Activated T-helper 1 cell treated with anti-CD3 and anti-CD28 coated beads, Interleukin-2, amount 50 U/mL, for 16 hours (primary cell): ENCODE measurements around the gene KIF1B.

Experiments
- DNase-seq, 2 donors: peaks; one replicate each; pipeline ENCODE4 v3.0.0-alpha.2; 2020; ENCODE audit warnings: low read depth in 1 of 2, low spot score in 1 of 2

The KIF1B gene

DNA sequence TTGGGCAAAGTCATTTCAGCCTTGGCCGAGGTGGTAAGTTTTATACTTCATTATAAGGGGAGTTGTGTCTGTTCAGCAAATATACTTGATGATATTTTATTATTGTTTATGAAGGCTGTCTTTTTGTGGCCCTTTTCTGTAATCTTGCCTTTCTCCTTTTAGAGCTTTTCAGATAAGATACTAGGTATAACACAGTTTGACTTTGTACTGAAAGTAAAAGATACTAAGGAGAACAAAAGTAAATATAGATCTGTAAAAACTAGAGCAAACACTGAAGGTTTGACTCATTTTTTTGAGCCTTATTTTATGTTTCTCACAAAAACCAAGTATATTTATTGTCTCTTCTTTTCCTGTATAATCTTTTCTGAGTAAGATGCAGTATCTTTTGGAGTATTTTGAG is 61.9 kb downstream of the KIF1B start:
- no peak for DNase-seq

DNA sequence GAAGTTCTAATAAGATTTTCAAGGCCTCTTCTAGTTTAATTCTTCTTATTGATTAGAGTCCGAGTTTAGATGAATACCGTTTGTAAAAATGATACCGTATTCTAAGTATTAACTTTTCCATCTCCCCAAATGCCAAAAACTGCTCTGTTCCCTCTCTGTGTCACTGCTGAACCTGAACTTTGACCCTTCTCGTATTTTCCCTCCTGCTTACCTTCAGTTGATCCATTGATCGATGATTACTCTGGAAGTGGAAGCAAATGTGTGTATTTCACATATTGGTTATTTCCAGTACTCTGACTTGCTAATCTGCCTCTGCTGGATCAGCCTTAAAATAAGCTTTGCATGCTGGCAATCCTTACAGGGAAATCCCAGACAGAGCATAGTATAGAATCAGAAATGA is 68.5 kb downstream of the KIF1B start:
- DNase-seq: no peak

GRCh38 chr1:10280439-10281350 is 70.3 kb downstream of the KIF1B start:
- DNase-seq: no peak

GRCh38 chr1:10283318-10283984 is 73.1 kb downstream of the KIF1B start:
- no peak for DNase-seq

DNA sequence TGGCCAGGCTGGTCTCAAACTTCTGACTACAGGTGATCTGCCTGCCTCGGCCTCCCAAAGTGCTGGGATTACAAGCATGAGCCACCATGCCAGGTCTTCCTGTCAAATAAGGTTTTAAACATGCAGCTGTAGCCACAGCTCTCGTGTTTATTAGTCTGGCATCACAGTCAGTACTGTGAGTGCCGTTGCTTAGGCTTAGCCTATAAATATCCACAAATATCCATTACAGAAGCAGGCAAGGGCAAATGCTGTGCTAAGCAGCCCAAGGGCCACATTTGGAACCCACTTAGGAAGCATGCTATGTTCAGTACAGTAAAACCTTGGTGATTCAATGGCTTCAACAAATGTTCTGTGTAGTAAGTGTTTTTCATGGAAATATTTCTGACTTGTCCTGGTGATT is 75.9 kb downstream of the KIF1B start:
- DNase-seq: no peak

DNA sequence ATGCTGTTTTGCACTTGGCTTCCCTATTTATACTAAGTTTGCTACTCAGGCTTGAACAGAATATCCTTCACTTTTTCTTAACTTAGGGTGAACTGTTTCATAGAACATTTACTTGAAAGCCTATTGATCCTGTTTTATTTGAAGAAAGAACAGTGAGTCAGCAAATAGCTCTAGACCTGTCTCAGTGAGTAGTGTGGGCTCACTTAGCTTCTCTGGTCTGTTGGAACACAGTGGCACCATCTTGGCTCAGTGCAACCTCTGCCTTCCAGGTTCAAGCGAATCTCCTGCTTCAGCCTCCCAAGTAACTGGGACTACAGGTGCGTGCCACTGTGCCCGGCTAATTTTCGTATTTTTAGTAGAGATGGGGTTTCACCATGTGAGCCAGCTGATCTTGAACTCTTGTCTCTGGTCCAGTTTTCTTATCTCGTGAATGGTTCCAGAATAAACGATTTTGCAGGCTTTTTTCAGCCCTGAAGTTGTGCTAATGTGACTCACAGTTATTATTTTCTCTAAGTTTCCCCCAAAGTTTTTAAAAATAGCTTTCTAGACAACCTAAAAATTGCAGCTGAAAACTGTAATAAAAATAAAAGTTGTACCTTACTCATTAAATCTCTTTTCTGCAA is 76.8 kb downstream of the KIF1B start:
- DNase-seq: no peak

- DNase-seq: no peak
Measured at GRCh38 chr1:10288029-10288615, 77.8 kb downstream of the KIF1B start.

- no peak for DNase-seq
Measured at GRCh38 chr1:10291705-10292104, 81.3 kb downstream of the KIF1B start.

GRCh38 chr1:10292188-10292587 is 81.8 kb downstream of the KIF1B start:
- no peak for DNase-seq

DNA sequence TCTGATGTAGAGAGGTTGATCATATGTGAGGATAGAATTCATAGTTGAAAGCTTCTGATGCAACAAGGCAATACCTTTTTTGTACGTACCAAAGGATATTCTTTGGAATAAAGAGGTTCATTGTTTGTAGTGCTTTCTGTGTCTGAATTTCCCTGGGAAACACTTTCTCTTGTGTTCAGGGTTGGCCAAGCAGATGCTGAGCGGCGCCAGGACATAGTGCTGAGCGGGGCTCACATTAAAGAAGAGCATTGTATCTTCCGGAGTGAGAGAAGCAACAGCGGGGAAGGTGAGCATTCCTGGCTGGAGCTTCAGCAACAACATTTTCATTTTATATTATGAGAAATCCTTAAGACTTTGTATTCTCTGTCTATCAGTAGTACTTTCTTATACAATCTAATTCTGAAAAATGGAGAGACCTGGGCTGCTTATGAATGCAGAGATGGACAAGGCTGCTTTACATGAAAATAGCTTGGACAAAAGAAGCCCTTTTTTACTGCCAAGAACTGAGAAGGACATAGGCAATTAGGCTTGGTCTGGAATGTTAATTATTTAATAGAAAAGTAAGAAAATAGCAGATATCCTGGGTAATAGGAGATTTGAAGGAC is 85.2 kb downstream of the KIF1B start:
- DNase-seq: no peak

GRCh38 chr1:10299151-10299550 is 88.8 kb downstream of the KIF1B start:
- DNase-seq: no peak

GRCh38 chr1:10302416-10302815 is 92.0 kb downstream of the KIF1B start:
- DNase-seq: no peak

- DNase-seq: no peak
Measured at GRCh38 chr1:10304295-10304694, 93.9 kb downstream of the KIF1B start.

DNA sequence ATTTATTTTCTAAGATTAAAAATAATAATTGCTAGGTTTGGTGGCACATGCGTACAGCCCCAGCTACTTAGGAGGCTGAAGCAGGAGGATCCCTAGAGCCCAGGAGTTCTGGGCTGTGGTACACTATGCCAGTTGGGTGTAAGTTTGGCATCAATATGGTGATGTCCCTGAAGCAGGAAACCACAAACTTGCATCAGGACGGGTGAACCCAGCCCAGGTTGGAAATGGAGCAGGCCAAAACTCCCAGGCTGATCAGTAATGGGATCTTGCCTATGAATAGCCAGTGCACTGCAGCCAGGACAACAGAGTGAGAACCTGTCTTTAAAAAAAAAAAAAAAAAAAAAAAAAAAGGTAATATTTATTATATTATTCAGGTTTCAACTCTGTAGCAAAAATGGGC is 96.1 kb downstream of the KIF1B start:
- no peak for DNase-seq

- DNase-seq: no peak
Measured at GRCh38 chr1:10308001-10308400, 97.6 kb downstream of the KIF1B start.

GRCh38 chr1:10309243-10310011 is 99.1 kb downstream of the KIF1B start:
- DNase-seq: no peak

- DNase-seq: no peak
Measured at GRCh38 chr1:10316752-10317151, 106.4 kb downstream of the KIF1B start.

GRCh38 chr1:10319750-10320149 is 109.4 kb downstream of the KIF1B start:
- no peak for DNase-seq

DNA sequence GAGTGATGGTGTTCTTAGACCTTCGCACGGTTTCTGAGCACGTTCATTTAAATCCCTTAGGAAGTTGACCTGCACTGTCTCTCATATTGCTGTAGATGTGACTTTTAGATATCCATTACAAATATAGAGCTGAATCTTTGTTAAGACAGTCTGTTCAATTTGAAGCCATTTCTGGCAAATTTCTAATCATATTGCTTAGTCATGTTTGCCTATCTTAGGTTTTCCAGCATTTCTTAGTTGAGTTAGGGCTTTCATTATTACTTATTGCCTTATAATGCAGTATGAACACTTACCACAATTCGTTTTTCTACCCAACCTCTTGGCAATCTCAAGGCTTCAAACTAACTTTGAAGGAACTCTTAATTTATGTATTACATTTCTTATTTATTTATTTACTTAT is 110.0 kb downstream of the KIF1B start:
- no peak for DNase-seq

- DNase-seq: no peak
Measured at GRCh38 chr1:10322821-10323220, 112.5 kb downstream of the KIF1B start.

GRCh38 chr1:10324627-10325026 is 114.3 kb downstream of the KIF1B start:
- DNase-seq: no peak
